ENCODE measurements around the gene KIF12.
"Not testable (repeated sequence)": the region's sequence is repeated elsewhere in the genome, so short reads cannot be mapped to it uniquely, and the experiment has no call there.

Gene KIF12

GRCh38 chr9:114098936-114099668 is at the start of gene KIF12:
Gene KIF12, minus strand, starts transcription at chr9:114099292. Its CDS starts 16 bp downstream, at chr9:114099276.
- DNase-seq: no peak

- no peak for DNase-seq
Observed at GRCh38 chr9:114146735-114147134, 47.6 kb upstream of the KIF12 start.

- DNase-seq: no peak
Observed at GRCh38 chr9:114143234-114143633, 44.1 kb upstream of the KIF12 start.

GRCh38 chr9:114141553-114142402 is 42.7 kb upstream of the KIF12 start:
- DNase-seq: no peak

GRCh38 chr9:114140850-114141249 is 41.8 kb upstream of the KIF12 start:
- no peak for DNase-seq

- no peak for DNase-seq
Observed at GRCh38 chr9:114140401-114140800, 41.3 kb upstream of the KIF12 start.

GRCh38 chr9:114139071-114139470 is 40.0 kb upstream of the KIF12 start:
- no peak for DNase-seq

- DNase-seq: no peak
Observed at GRCh38 chr9:114138552-114138971, 39.5 kb upstream of the KIF12 start.

DNA sequence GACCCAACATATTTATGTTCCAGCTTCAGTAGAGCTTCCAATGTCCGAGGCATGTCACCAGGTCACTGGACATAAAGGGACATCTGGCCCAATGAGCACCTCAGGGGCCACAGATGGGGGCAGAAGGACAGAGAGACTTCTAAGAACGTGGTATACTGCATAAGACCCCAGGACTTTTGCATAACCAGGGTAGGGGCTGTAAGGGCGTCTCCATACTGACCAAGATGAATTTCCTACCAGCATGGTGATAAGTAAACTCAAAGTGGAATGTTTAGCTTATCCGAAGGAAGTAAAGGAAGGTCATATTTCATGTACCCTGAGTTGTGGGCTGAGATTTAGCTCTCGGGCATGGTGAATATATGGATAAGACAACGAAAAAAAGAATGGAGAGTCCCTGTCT is 38.7 kb upstream of the KIF12 start:
- no peak for DNase-seq

DNA sequence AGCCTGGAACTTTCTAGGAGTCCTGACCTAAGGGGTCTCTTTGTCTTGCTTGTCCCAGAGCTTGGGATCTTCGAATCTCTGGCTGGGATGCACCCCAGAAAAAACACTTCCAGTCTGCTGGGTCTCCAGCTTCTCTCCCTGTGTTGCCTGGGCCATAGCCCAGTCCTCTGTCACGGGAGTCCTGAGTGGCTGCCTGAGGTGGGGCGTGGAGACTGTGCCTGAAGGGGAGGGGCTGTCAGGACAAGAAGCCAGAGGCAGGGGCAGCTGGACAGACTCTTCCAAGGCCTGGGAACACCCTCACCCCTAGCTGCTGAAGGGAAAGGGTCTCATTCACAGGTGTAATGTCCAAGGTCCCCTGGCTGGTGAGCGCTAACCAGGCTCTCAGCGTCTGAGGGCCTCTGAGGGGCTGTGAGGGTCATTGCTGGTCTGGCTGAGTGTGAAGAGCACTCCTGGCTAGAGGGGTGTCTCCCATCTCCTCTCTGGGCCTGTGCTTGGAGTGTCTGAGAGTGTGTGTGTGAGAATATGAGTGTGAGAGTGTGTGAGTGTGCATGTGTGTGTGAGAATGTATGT is 35.8 kb upstream of the KIF12 start:
- no peak for DNase-seq

DNA sequence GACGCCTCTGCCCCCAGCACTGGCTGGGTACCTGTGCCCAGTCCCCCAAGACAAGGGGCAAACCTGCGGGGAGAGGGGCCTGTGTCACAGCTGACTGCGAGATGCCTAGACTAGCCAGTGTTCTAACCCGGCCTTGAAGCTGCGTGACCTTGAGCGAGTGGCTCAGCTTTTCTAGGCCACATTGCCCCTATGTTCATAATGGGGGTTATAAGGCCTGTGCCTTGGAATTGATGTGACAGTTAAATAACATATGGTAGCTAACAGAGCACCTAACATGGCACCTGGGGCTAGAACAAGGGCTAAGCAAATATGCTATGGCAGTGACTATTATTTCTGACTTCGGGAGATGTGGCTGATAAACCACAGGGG is 33.4 kb upstream of the KIF12 start:
- no peak for DNase-seq

GRCh38 chr9:114131808-114132549 is 32.9 kb upstream of the KIF12 start:
- no peak for DNase-seq

- no peak for DNase-seq
Observed at GRCh38 chr9:114130624-114131277, 31.7 kb upstream of the KIF12 start.

DNA sequence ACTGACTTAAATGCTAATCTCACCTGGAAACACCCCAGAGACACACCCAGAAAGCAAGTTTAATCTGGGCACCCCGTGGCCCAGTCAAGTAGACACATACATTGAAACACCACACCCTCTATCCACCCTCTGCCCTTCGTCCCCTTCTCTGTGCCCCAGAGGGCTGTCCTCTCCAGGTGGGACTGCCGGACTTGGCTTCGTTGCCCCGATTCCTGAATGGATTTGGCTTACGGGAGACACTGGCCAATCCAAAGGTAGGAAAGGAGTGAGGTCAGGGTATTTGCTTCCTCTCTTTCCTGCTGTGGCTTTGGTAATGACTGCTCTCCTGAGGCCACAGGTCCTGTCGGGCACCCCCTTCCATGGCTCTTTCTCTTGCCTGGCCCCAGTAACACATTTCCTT is 31.0 kb upstream of the KIF12 start:
- no peak for DNase-seq

- not testable (repeated sequence) for DNase-seq
Observed at GRCh38 chr9:114128759-114129158, 29.7 kb upstream of the KIF12 start.

GRCh38 chr9:114126247-114127060 is 27.4 kb upstream of the KIF12 start:
- DNase-seq: no peak

DNA sequence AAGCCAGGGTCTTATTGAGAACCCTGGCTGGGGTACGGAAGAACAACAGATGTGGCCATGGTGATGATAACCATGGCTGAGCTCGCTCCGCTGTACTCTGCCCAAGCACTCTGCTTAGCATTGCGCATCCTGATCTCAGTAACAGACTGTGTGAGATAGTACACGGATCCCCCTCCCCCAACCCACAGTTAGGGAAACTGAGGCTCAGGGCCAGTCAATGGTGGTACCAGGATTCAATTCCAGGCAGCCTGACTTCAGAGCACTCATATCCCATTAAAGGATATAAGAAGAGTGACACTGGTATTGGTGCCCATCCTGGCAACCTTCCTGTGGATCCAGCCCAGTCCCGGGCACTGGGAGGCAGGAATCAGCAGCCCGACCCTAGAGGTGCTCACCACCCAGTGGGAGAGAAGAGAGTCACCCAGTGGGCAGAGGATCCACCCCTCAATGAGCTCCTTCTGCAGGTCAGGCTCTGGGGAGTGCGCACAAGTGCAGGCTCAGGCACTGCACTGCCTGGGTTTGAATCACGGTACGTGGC is 26.5 kb upstream of the KIF12 start:
- no peak for DNase-seq

GRCh38 chr9:114124666-114125475 is 25.8 kb upstream of the KIF12 start:
- DNase-seq: no peak

DNA sequence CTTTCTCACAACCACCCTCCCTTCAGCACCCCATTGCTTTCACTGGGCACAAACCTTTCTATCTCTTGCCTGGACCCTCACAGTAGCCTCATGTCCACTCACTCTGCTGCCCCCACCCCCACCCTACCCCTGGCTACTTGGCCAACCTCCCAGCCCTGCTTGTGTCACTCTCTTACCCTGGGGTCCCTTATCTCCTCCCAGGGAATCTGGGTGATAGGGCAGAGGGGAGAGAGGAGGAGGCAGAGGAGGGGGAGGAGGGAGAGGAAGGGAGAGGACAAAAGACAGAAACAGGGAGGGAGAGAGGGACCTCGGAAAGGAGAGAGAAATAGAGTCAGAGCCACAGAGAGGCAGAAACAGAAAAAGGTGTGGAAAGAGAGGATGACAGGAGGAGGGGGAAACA is 25.0 kb upstream of the KIF12 start:
- DNase-seq: no peak

All from activated T-cell treated with anti-CD3 and anti-CD28 coated beads, Interleukin-2, amount 50 U/mL, for 1 hour (primary cell).